GM12878 (cell line): ENCODE measurements around the gene RCC1. TPM values are rescaled to one million over a fixed set of nuclear protein-coding genes. Genes with fewer than 3 reads are reported as not detected.
A peak's percentile ranks its signal among the peaks of the same experiment; 100 is the strongest.

Source experiments
- ATAC-seq: fragments of 200-7000 bp; cut with Tn5 transposase; 3 replicates; pipeline ENCODE4 v1.9.1; 2020; ENCODE audit warnings: mild to moderate bottlenecking, moderate library complexity
- BruUV-seq: library from RNA; stranded (reverse); fragments of 400-500 nt; replicated peaks from 2 replicates; lab custom pipeline; 2021; lab: Mats Ljungman, UMichigan
- CTCF ChIA-PET: fragments of 300-600 bp; sonication (Branson Sonifier 250); formaldehyde crosslinking; extraction: SDS; loops from one replicate; lab custom pipeline; 2021; ENCODE audit warnings: inconsistent platforms; lab: Yijun Ruan, JAX
- POLR2A ChIA-PET: fragments of 350-600 bp; formaldehyde crosslinking; extraction: SDS; loops from one replicate; lab custom pipeline; 2021; ENCODE audit warnings: inconsistent platforms; lab: Charles Lee
- RAD21 ChIA-PET: fragments of 300-600 bp; sonication (Branson Sonifier 250); formaldehyde crosslinking; loops from one replicate; lab custom pipeline; 2023; ENCODE audit warnings: antibody characterized with exemption; ENCODE audit not compliant: unreplicated experiment; lab: Charles Lee
- SMC1A ChIA-PET: fragments of 300-600 bp; sonication (Branson Sonifier 250); formaldehyde crosslinking; loops from one replicate; lab custom pipeline; 2023; ENCODE audit not compliant: unreplicated experiment, uncharacterized antibody; lab: Charles Lee
- DNase-seq: peaks from one replicate; pipeline ENCODE4 v3.0.0-alpha.2; 2011; ENCODE audit warnings: low read depth, low spot score
- FAIRE-seq: peaks from 3 replicates; lab custom pipeline; 2011; peaks lifted over from hg19 to GRCh38; lab: Jason Lieb, UNC
- H2AFZ ChIP-seq: 2 replicates; pipeline ENCODE4 v1.6.0; 2011; ENCODE audit warnings: low read depth, low read length, control low read depth; ENCODE audit not compliant: control insufficient read depth
- H3K27ac ChIP-seq: 2 replicates; pipeline ENCODE4 v1.5.1; 2011; ENCODE audit warnings: control low read depth; ENCODE audit not compliant: control insufficient read depth, insufficient read depth
- H3K27me3 ChIP-seq, 2 experiments: replicated peaks in 1 of 2; 2 replicates each; pipeline versions ENCODE4 v1.6.0 to v1.6.1; 2011; ENCODE audit warnings: low read length in 1 of 2; ENCODE audit not compliant: control insufficient read depth in 2 of 2, insufficient read depth in 2 of 2
- H3K36me3 ChIP-seq, 2 experiments: 2 replicates each; pipeline ENCODE4 v1.5.1; 2011; ENCODE audit warnings: low read length in 1 of 2; ENCODE audit not compliant: control insufficient read depth in 2 of 2, insufficient read depth in 2 of 2
- H3K4me1 ChIP-seq: 2 replicates; pipeline ENCODE4 v1.6.1; 2011; ENCODE audit warnings: mild to moderate bottlenecking, low read length, moderate library complexity, mixed read lengths; ENCODE audit not compliant: control insufficient read depth, insufficient read depth
- H3K4me2 ChIP-seq: 2 replicates; pipeline ENCODE4 v1.6.0; 2011; ENCODE audit warnings: control low read depth; ENCODE audit not compliant: control insufficient read depth, insufficient read depth
- H3K4me3 ChIP-seq: fragments of 200-600 bp; sonication (generic); 2 replicates; pipeline ENCODE4 v1.5.1; 2016
- H3K79me2 ChIP-seq: 2 replicates; pipeline ENCODE4 v1.6.0; 2011; ENCODE audit warnings: low read length; ENCODE audit not compliant: control insufficient read depth, insufficient read depth
- H3K9ac ChIP-seq: 2 replicates; pipeline ENCODE4 v1.8.0; 2011; ENCODE audit warnings: low read length, control low read depth, mixed read lengths; ENCODE audit not compliant: control insufficient read depth, insufficient read depth
- H3K9me3 ChIP-seq: replicated peaks from 3 replicates; pipeline ENCODE4 v1.5.1; 2011; ENCODE audit warnings: mild to moderate bottlenecking, low read length; ENCODE audit not compliant: control insufficient read depth, insufficient read depth
- H4K20me1 ChIP-seq: 2 replicates; pipeline ENCODE4 v1.6.0; 2011; ENCODE audit not compliant: control insufficient read depth, insufficient read depth
- BHLHE40 ChIP-seq, 2 experiments: fragments of 450-650 bp in 1 of 2; IDR thresholded peaks; 2 replicates each; pipeline ENCODE4 v1.6.1; 2011 to 2017; ENCODE audit warnings: low read depth in 2 of 2, borderline replicate concordance in 1 of 2, improper control_type of control experiment in 1 of 2, low read length in 1 of 2, mild to moderate bottlenecking in 1 of 2
- E2F8 ChIP-seq: fragments of 450-650 bp; IDR thresholded peaks from 2 replicates; pipeline ENCODE4 v1.6.1; 2018; ENCODE audit warnings: mild to moderate bottlenecking, low read depth, moderate library complexity; ENCODE audit not compliant: partially characterized antibody
- FOXM1 ChIP-seq: IDR thresholded peaks from 2 replicates; pipeline ENCODE4 v1.6.1; 2012; ENCODE audit warnings: low read depth, mild to moderate bottlenecking, inconsistent platforms, low read length, moderate library complexity
- IKZF1 ChIP-seq: fragments of 450-650 bp; conservative IDR thresholded peaks from 2 replicates; pipeline ENCODE4 v1.6.1; 2017; ENCODE audit warnings: antibody characterized with exemption, mild to moderate bottlenecking
- IRF4 ChIP-seq: IDR thresholded peaks from 2 replicates; pipeline ENCODE4 v1.6.1; 2011; ENCODE audit warnings: low read depth, low read length
- JUND ChIP-seq: IDR thresholded peaks from 2 replicates; pipeline ENCODE4 v1.6.1; 2012; ENCODE audit warnings: low read depth, mild to moderate bottlenecking, low read length, improper control_type of control experiment, moderate library complexity
- MTA2 ChIP-seq: fragments of 450-650 bp; IDR thresholded peaks from 2 replicates; pipeline ENCODE4 v1.6.1; 2016; ENCODE audit warnings: low read depth, mild to moderate bottlenecking, moderate library complexity
- NRF1 ChIP-seq: conservative IDR thresholded peaks from 2 replicates; pipeline ENCODE4 v1.6.1; 2011; ENCODE audit warnings: mild to moderate bottlenecking, low read depth, low read length, improper control_type of control experiment
- RB1 ChIP-seq: fragments of 450-650 bp; formaldehyde crosslinking; IDR thresholded peaks from 2 replicates; pipeline ENCODE4 v1.6.1; 2017; ENCODE audit warnings: mild to moderate bottlenecking, borderline replicate concordance
- RBBP5 ChIP-seq: fragments of 200-600 bp; sonication (generic); conservative IDR thresholded peaks from 2 replicates; pipeline ENCODE4 v1.6.1; 2016
- RELA ChIP-seq: fragments of 450-650 bp; IDR thresholded peaks from 2 replicates; pipeline ENCODE4 v1.8.0; 2014; ENCODE audit warnings: borderline replicate concordance; ENCODE audit not compliant: partially characterized antibody
- RUNX3 ChIP-seq: IDR thresholded peaks from 2 replicates; pipeline ENCODE4 v1.6.1; 2012; ENCODE audit warnings: low read length, inconsistent platforms
- SMAD1 ChIP-seq: fragments of 450-650 bp; IDR thresholded peaks from 2 replicates; pipeline ENCODE4 v1.6.1; 2018; ENCODE audit warnings: mild to moderate bottlenecking, low read depth; ENCODE audit not compliant: partially characterized antibody
- SRF ChIP-seq, 2 experiments: IDR thresholded peaks; 2 replicates each; pipeline ENCODE4 v1.6.1; 2011; ENCODE audit warnings: low read depth in 2 of 2, low read length in 2 of 2, mild to moderate bottlenecking in 1 of 2, moderate library complexity in 1 of 2
- STAT3 ChIP-seq: IDR thresholded peaks from 2 replicates; pipeline ENCODE4 v1.6.1; 2011; ENCODE audit warnings: low read depth, low read length, improper control_type of control experiment
- TCF3 ChIP-seq: IDR thresholded peaks from 2 replicates; pipeline ENCODE4 v1.6.1; 2012; ENCODE audit warnings: low read depth, mild to moderate bottlenecking, low read length, borderline replicate concordance; ENCODE audit not compliant: insufficient read depth
- WGBS: methylation state at CpG from one replicate; pipeline ENCODE4 v1.1.6; 2016; ENCODE audit warnings: low lambda C conversion rate; ENCODE audit not compliant: insufficient replicate concordance, insufficient coverage; ENCODE audit errors: missing lambda C conversion rate; 5-methylcytosine and 5-hydroxymethylcytosine counted together
- in situ Hi-C: fragments of 300-500 bp; cut with MboI; formaldehyde crosslinking; loops from 9 replicates; pipeline ENCODE4 v1.14.3; 2018; ENCODE audit warnings: mixed read lengths
- intact Hi-C: fragments of 100-400 bp; cut with micrococcal nuclease; formaldehyde crosslinking; loops from one replicate; pipeline ENCODE4 v1.14.2; 2022; ENCODE audit not compliant: unreplicated experiment
- polyA plus RNA-seq, 11 experiments: library from polyadenylated mRNA; depleted of rRNA in 4 of 11; unstranded in 6 of 11; stranded (reverse) in 5 of 11; fragments of >200 nt; fragmentation: Nextera tagmentation in 4 of 11; fragmentation: Illumina TruSeq in 1 of 11; extraction: Ambion mirVana in 4 of 11; extraction: Trizol in 1 of 11; gene quantifications; 1 replicate in 1 of 11; 2 replicates in 10 of 11; pipeline versions ENCODE4 v1.2.1 to v1.2.3, GENCODE V29; 2011 to 2016; ENCODE audit warnings: inconsistent platforms in 2 of 11, missing spikeins in 2 of 11, low read depth in 1 of 11
- total RNA-seq, 4 experiments: library from RNA; depleted of rRNA in 3 of 4; stranded (reverse); fragments of >200 nt in 3 of 4; fragmentation: Illumina TruSeq in 1 of 4; extraction: Trizol in 1 of 4; gene quantifications; 2 replicates each; pipeline versions ENCODE4 v1.2.1 to v1.2.3, GENCODE V29; 2013 to 2021

RCC1 gene
- total and polyA plus RNA-seq, 10 of the 15 experiments (the other 5 are each of a cell fraction or from before 2014, with no cell fraction given), result 8.3 to 99.4 (median 74.6) TPM

- TF ChIP-seq RB1 (no peak), SMAD1 (peak; percentile 32)
Measured at GRCh38 chr1:28580722-28581530, 75.1 kb downstream of the RCC1 start (continued).

GRCh38 chr1:28581531-28582247 lies 75.8 kb downstream of the RCC1 start:
- Histone ChIP-seq H3K4me3 (peak overlapping the region; percentile 99), H3K4me2 (peak overlapping the region; percentile 56), H4K20me1 (peaks cover 12% of the 10 kb centered on the region), H3K27ac (peak overlapping the region; percentile 55), H3K9ac (peak overlapping the region; percentile 95), H3K9me3 (no peaks in the 10 kb centered on the region), H3K27me3 (no peaks in the 10 kb centered on the region), H3K79me2 (peaks cover 38% of the 10 kb centered on the region), H3K36me3 (peaks cover 13 to 36% of the 10 kb centered on the region in 2 experiments), H2AFZ (peak overlapping the region; percentile 96), H3K4me1 (peaks cover 14% of the 10 kb centered on the region)
- intact Hi-C loops (loop anchor here (1.0 to 2.0 kb wide), 3 partner anchors 29 to 67 kb away; partner anchors contain the start of genes RNU11 and TRNAU1AP), in situ Hi-C loops (no loop called here)
- under 1% methylated on average over 75 of the region's 75 CpGs for WGBS
- no peak for FAIRE-seq
- CTCF ChIA-PET, result interaction anchor here (0.7 to 5.5 kb wide), 13 partner anchors 11 to 332 kb away, joined by 3 to 49 read pairs (median 4); partner anchors contain the start of genes TAF12 and TRNAU1AP
- POLR2A ChIA-PET, result interaction anchor here (0.5 to 8.6 kb wide), 29 partner anchors 8 to 346 kb away, joined by 3 to 132 read pairs (median 4); partner anchors contain the start of genes ATP5IF1, RCC1, TAF12 and TRNAU1AP
- peak; percentile 91 for ATAC-seq
- RAD21 ChIA-PET, result interaction anchor here (0.6 to 6.3 kb wide), 22 partner anchors 9 to 809 kb away, joined by 3 to 108 read pairs (median 4); partner anchors contain the start of genes GMEB1, PHACTR4, STX12 and TAF12
- SMC1A ChIA-PET, result interaction anchor here (0.9 to 7.6 kb wide), 13 partner anchors 9 to 497 kb away, joined by 3 to 83 read pairs (median 4); partner anchors contain the start of genes RAB42, TAF12 and TRNAU1AP
- no TSS peak for BruUV-seq
- DNase-seq, result peak; percentile 78
- TF ChIP-seq RUNX3 (peak; percentile 85), RBBP5 (no peak), E2F8 (no peak), SRF (IDR thresholded peaks at IDR 0.05; ENCODE audit: low read depth in 2 of 2, low read length in 2 of 2) (no peak), BHLHE40 (IDR thresholded peaks at IDR 0.05; ENCODE audit: borderline replicate concordance in 1 of 2, low read depth in 2 of 2, low read length in 1 of 2) (peak; percentile 61 to 79), FOXM1 (peak; percentile 13; the same call in 1 of the 2 replicates), NRF1 (no peak), STAT3 (no peak), JUND (no peak; the same call in 1 of the 2 replicates), IRF4 (peak; percentile 22; the same call in 1 of the 2 replicates), TCF3 (peak; percentile 93), IKZF1 (peak; percentile 94), RELA (peak; percentile 73), MTA2 (no peak)
